HG02588 (cell line): ENCODE measurements around the gene GNB1.
"Not testable (repeated sequence)": the region's sequence is repeated elsewhere in the genome, so short reads cannot be mapped to it uniquely, and the experiment has no call there.

ENCODE experiments used
- ATAC-seq: cut with Tn5 transposase; IDR thresholded peaks from one replicate; pipeline ENCODE4 v1.9.1; 2021; ENCODE audit warnings: mild to moderate bottlenecking, moderate library complexity; ENCODE audit not compliant: unreplicated experiment

Gene GNB1

GRCh38 chr1:1752190-1752589, 138.7 kb downstream of the GNB1 start:
- no peak for ATAC-seq

- not testable (repeated sequence) for ATAC-seq
Measured at GRCh38 chr1:1749941-1750340, 140.9 kb downstream of the GNB1 start.

GRCh38 chr1:1748686-1749321, 142.1 kb downstream of the GNB1 start:
- ATAC-seq, result no peak

GRCh38 chr1:1746566-1746909, 144.3 kb downstream of the GNB1 start:
- ATAC-seq, result peak; percentile 78

- peak; percentile 60 for ATAC-seq
Measured at GRCh38 chr1:1745651-1746565, 145.0 kb downstream of the GNB1 start.

DNA sequence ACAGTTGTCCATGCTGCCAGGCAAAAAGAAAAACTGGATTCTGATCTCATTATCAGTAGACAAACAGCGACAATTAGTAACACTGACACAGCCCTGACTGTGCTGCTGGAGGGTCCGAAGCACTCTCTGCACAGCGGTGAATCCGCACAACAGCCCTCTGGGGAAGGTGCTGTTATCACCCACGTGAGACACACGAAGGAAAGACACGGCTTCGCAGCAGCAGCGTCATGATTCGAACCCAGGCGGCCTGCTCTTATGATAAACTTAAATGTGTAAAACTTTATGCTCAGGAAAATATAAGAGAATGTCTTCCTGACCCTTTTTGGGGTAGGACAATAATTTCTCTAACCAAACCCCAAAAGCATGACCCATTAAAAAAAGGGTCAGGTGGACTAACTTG, 148.4 kb downstream of the GNB1 start:
- not testable (repeated sequence) for ATAC-seq

GRCh38 chr1:1741013-1741412, 149.9 kb downstream of the GNB1 start:
- ATAC-seq, result not testable (repeated sequence)

- not testable (repeated sequence) for ATAC-seq
Measured at GRCh38 chr1:1738799-1739337, 152.0 kb downstream of the GNB1 start.

DNA sequence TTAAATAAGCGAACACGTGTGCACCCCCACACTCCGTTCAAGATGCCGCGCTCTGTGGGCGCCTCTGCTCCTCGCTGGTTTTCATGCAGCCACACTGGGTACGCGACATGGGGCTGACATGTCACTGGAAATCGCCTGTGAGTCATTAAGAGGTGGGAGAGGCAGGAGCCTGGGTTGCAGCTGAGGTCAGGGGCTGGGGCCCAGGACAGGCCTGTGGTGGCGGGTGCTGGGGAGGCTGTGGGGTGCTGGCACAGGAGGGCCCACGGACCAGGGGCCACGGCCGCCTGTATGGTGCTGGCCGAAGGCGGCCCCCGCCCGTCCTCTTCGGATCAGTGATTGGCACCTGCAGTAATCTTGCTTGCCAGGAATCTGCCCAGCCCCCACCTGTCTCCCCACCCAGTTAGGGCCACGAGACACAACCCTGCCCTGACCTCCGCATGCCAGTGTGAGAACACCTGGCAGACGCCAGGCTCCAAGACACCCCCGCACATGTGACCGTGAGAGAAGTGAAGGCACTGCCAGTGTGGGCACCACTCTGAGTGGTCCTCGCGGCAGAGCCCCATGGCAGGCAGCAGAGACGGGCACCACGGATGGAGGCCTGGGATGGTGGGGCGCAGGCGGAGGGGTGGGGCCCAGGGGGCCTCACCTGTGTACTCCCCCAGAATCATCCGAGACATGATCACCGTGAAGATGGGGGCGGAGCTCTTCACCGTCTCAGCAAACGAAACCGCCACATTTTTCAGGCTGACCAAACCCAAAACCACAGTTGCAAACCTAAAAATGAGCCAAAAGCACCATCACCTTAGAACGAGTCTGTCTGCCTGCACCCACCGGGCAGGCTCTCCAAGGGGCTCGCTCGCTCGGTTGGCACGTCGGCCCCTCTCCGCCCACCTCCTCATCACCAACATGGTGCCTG, 153.0 kb downstream of the GNB1 start:
- ATAC-seq, result not testable (repeated sequence)
